Measurements from ENCODE around the gene ST8SIA1.
A peak's percentile ranks its signal among the peaks of the same experiment; 100 is the strongest.

ST8SIA1 gene

DNA sequence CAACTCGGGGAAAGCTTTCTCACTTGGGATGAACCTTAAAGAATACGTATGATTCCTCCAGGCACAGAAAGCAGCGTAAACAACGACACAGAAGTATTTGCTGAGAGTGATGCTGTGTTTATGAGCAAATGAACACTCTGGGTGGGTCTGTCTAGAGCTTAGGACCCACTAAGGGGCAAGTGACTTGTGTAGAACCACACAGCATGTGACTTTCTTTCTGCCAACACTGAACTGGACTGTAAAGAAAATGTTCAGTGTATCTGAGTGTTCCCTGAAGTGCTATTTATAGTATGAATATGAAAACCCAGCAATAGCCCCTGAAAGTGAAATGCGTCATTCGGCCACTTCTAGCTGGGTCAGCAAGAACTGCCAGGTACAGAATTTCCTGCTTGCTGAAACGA lies 78.5 kb downstream of the ST8SIA1 start:
- H3K4me1 ChIP-seq, result peaks cover 0 to 14% (median 7%) of the 10 kb centered on the region in 4 donors
- H3K4me3 ChIP-seq, result no peak overlapping the region
- TF ChIP-seq, protein P1, sequence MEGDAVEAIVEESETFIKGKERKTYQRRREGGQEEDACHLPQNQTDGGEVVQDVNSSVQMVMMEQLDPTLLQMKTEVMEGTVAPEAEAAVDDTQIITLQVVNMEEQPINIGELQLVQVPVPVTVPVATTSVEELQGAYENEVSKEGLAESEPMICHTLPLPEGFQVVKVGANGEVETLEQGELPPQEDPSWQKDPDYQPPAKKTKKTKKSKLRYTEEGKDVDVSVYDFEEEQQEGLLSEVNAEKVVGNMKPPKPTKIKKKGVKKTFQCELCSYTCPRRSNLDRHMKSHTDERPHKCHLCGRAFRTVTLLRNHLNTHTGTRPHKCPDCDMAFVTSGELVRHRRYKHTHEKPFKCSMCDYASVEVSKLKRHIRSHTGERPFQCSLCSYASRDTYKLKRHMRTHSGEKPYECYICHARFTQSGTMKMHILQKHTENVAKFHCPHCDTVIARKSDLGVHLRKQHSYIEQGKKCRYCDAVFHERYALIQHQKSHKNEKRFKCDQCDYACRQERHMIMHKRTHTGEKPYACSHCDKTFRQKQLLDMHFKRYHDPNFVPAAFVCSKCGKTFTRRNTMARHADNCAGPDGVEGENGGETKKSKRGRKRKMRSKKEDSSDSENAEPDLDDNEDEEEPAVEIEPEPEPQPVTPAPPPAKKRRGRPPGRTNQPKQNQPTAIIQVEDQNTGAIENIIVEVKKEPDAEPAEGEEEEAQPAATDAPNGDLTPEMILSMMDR (IDR thresholded peaks at IDR 0.05), result no peak
- DNase-seq, result no peak
- intact Hi-C loops (cut with DNase I; ENCODE audit: low total_unique reads), result no loop called here
- no peaks in the 10 kb centered on the region for H3K27me3 ChIP-seq
- peak overlapping the region in 1 of 2 donors; percentile 18 for H3K27ac ChIP-seq
- H3K9me3 ChIP-seq, result no peaks in the 10 kb centered on the region
- no peaks in the 10 kb centered on the region for H3K36me3 ChIP-seq

- H3K36me3 ChIP-seq, result no peaks in the 10 kb centered on the region
- intact Hi-C loops (cut with DNase I; ENCODE audit: low total_unique reads), result no loop called here
- no peak for DNase-seq
- H3K9me3 ChIP-seq, result no peaks in the 10 kb centered on the region
- H3K4me3 ChIP-seq, result no peak overlapping the region
- H3K27me3 ChIP-seq, result no peaks in the 10 kb centered on the region
- H3K4me1 ChIP-seq, result peaks cover 0 to 14% (median 7%) of the 10 kb centered on the region in 4 donors
- TF ChIP-seq, protein P1 (IDR thresholded peaks at IDR 0.05), result no peak
- H3K27ac ChIP-seq, result no peak overlapping the region
These were observed 79.4 kb downstream of the ST8SIA1 start for GRCh38 chr12:22255097-22255496.

DNA sequence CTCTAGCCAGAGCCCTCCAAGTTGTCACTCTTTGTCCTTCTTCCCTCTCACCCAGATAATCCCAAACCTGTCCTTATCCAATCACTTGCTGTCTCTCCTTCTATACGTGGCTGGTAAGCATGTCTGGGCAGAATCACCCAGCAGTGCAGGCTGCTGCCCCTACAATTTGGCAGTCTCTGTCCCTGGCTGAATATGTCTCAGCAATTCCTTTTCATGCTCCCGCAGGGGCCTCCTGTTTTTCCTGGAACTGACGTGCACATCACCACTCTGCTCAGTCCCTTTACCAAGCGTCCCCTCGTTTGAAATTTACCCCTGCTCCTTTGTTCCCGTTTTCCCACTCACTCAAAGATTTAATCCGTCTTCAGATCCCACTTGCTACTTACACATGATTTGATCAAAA lies 80.0 kb downstream of the ST8SIA1 start:
- intact Hi-C loops (cut with DNase I; ENCODE audit: low total_unique reads), result no loop called here
- no peak overlapping the region for H3K4me3 ChIP-seq
- TF ChIP-seq, protein P1 (IDR thresholded peaks at IDR 0.05), result no peak
- no peak overlapping the region for H3K27ac ChIP-seq
- H3K4me1 ChIP-seq, result peaks cover 0 to 14% (median 7%) of the 10 kb centered on the region in 4 donors
- no peaks in the 10 kb centered on the region for H3K27me3 ChIP-seq
- no peaks in the 10 kb centered on the region for H3K9me3 ChIP-seq
- no peaks in the 10 kb centered on the region for H3K36me3 ChIP-seq
- DNase-seq, result no peak

DNA sequence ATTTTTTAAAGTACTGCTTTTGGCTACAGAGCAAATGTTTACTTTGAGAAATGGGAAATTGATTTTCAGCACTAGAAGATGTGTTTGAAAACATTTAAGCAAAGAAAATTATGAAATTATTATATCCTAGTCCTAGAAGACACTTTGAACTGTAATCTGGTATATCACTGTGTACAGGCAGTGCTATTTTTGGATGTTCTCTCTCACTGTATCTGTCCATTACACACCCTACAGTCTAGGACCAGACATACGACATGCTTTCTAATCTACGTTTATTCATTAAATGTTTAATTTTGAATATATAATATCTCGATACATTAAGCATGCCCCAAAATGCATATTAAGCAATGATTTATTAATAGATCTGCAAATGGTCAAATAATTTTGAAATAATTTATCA lies 82.5 kb downstream of the ST8SIA1 start:
- no peak for DNase-seq
- H3K4me3 ChIP-seq, result no peak overlapping the region
- intact Hi-C loops (cut with DNase I; ENCODE audit: low total_unique reads), result no loop called here

DNA sequence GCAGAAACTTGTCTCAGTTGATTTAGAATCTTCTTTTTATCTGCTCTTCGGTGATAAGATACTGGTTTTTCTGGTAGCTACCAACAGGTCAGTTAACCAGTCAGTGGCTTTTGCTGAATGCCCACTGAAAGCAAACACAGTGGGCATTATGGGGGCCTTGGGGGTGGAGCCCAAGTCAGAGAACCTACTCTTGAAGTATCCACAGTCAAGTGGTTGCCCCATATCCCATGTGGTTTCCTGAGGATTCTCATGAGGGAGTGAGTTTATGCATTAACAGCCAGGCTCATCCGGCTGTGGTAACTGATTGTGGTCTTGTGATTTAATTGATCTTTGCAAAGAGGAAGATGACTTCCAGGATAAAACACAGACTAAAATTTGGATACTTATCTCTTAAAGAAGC lies 83.7 kb downstream of the ST8SIA1 start:
- H3K27ac ChIP-seq, result no peak overlapping the region
- TF ChIP-seq, protein P1 (IDR thresholded peaks at IDR 0.05), result no peak
- intact Hi-C loops (cut with DNase I; ENCODE audit: low total_unique reads), result no loop called here
- no peaks in the 10 kb centered on the region for H3K9me3 ChIP-seq
- no peaks in the 10 kb centered on the region for H3K36me3 ChIP-seq
- no peak for DNase-seq
- no peaks in the 10 kb centered on the region for H3K27me3 ChIP-seq
- peaks cover 0 to 7% (median under 1%) of the 10 kb centered on the region in 4 donors for H3K4me1 ChIP-seq
- no peak overlapping the region for H3K4me3 ChIP-seq

More for the DNA sequence above, 82.5 kb downstream of the ST8SIA1 start:
- Histone ChIP-seq H3K9me3 (no peaks in the 10 kb centered on the region), H3K27ac (no peak overlapping the region), H3K27me3 (no peaks in the 10 kb centered on the region), H3K36me3 (no peaks in the 10 kb centered on the region), H3K4me1 (peaks cover 0 to 14% (median 7%) of the 10 kb centered on the region in 4 donors)
- TF ChIP-seq, protein P1 (IDR thresholded peaks at IDR 0.05), result no peak

GRCh38 chr12:22248571-22249115 lies 85.9 kb downstream of the ST8SIA1 start:
- H3K27me3 ChIP-seq, result no peaks in the 10 kb centered on the region
- no peak overlapping the region for H3K27ac ChIP-seq
- intact Hi-C loops (cut with DNase I; ENCODE audit: low total_unique reads), result no loop called here
- no peak overlapping the region for H3K4me3 ChIP-seq
- H3K9me3 ChIP-seq, result no peaks in the 10 kb centered on the region
- no peaks in the 10 kb centered on the region for H3K36me3 ChIP-seq
- TF ChIP-seq, protein P1 (IDR thresholded peaks at IDR 0.05), result no peak
- no peaks in the 10 kb centered on the region for H3K4me1 ChIP-seq
- DNase-seq, result no peak
